ENCODE results near the gene SPSB2. TPM values are rescaled to one million over a fixed set of nuclear protein-coding genes. Genes with fewer than 3 reads are reported as not detected.

SPSB2 gene
- polyA plus RNA-seq, 2 donors = 5.7 to 7.0 TPM

- Histone ChIP-seq H3K36me3 (ENCODE audit: control insufficient read depth in 2 of 2, insufficient read depth in 2 of 2, low read length in 1 of 2) (peaks cover 0 to 7% of the 10 kb centered on the region in 2 donors), H3K4me1 (ENCODE audit: control insufficient read depth in 2 of 2, insufficient read depth in 2 of 2, low read length in 1 of 2) (peaks cover 0 to 3% of the 10 kb centered on the region in 2 donors), H3K27me3 (ENCODE audit: control insufficient read depth in 1 of 2, insufficient read depth in 2 of 2, low read length in 2 of 2) (no peaks in the 10 kb centered on the region), H3K9me3 (ENCODE audit: control insufficient read depth in 2 of 2, insufficient read depth in 1 of 2, low read depth in 1 of 2, low read length in 1 of 2) (no peaks in the 10 kb centered on the region), H3K27ac (ENCODE audit: low read depth in 2 of 2, low read length in 1 of 2) (no peak overlapping the region), H3K4me3 (ENCODE audit: low read depth in 1 of 2, low read length in 2 of 2) (no peak overlapping the region)
- WGBS, 2 donors = 65 to 76% methylated on average over 1 of the region's 1 CpG
These were observed 38.8 kb downstream of the SPSB2 start for GRCh38 chr12:6834254-6834653.

DNA sequence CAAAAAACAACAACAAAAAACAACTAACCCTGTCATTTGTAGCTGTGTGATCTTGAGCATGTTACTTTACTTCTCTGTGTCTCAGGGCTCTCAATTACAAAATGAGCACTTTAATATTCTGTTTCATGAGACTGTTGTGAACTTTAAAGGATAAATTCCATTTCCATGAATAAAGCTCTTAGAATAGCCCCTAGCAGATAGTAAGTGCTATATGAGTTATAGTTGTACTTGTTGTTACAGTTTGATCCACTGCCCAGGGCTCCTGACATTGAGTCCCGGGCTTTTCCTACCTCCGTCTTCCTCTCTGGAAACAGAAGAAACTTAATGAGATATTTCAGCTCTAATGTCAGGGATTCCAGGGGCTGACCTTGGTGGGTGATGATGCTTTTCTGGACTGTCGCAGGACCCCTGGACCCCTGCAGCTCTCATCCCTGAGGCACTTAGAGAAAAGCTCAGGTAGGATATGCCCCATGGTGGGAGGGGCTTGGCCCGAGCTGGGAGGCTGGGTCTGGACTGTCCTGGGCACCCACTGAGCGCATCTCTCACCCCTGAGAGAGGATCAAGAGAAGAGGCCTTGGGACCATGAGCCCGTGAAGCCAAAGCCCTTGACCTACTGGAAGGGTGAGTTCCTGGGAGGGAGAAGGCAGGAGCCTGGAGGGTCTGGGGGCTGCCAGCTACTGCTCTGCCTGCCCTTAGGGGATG, 39.8 kb downstream of the SPSB2 start:
- H3K27me3 ChIP-seq (ENCODE audit: control insufficient read depth in 1 of 2, insufficient read depth in 2 of 2, low read length in 2 of 2) = no peaks in the 10 kb centered on the region
- H3K4me3 ChIP-seq (ENCODE audit: low read depth in 1 of 2, low read length in 2 of 2) = no peak overlapping the region
- H3K9me3 ChIP-seq (ENCODE audit: control insufficient read depth in 2 of 2, insufficient read depth in 1 of 2, low read depth in 1 of 2, low read length in 1 of 2) = no peaks in the 10 kb centered on the region
- peaks cover 0 to 5% of the 10 kb centered on the region in 2 donors for H3K36me3 ChIP-seq (ENCODE audit: control insufficient read depth in 2 of 2, insufficient read depth in 2 of 2, low read length in 1 of 2)
- whole genome bisulfite sequencing, 2 donors = 82 to 83% methylated on average over 6 of the region's 6 CpGs
- no peak overlapping the region for H3K27ac ChIP-seq (ENCODE audit: low read depth in 2 of 2, low read length in 1 of 2)
- peaks cover 0 to 9% of the 10 kb centered on the region in 2 donors for H3K4me1 ChIP-seq (ENCODE audit: control insufficient read depth in 2 of 2, insufficient read depth in 2 of 2, low read length in 1 of 2)

DNA sequence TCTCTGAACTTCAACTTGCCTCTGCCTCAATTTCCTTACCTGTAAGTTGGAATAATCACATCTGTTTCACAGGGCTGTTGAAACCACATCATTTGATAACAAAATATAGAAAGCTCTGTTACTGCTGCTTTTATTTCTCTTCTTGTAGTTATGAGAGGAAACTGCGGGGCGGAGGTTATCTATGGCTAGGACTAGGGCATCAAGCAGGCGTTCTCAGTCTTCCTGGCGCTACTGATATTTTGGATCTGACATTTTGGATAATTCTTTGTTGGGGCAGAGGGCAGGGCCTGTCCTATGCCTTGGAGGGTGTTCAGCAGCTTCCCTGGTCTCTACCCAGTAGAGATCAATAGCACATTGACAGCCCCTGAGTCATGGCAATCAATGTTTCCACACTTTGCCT, 41.0 kb downstream of the SPSB2 start:
- no peak overlapping the region for H3K27ac ChIP-seq (ENCODE audit: low read depth in 2 of 2, low read length in 1 of 2)
- peaks cover 0 to 9% of the 10 kb centered on the region in 2 donors for H3K4me1 ChIP-seq (ENCODE audit: control insufficient read depth in 2 of 2, insufficient read depth in 2 of 2, low read length in 1 of 2)
- no peaks in the 10 kb centered on the region for H3K9me3 ChIP-seq (ENCODE audit: control insufficient read depth in 2 of 2, insufficient read depth in 1 of 2, low read depth in 1 of 2, low read length in 1 of 2)
- peaks cover 0 to 5% of the 10 kb centered on the region in 2 donors for H3K36me3 ChIP-seq (ENCODE audit: control insufficient read depth in 2 of 2, insufficient read depth in 2 of 2, low read length in 1 of 2)
- WGBS, 2 donors = 93 to 94% methylated on average over 4 of the region's 4 CpGs
- no peaks in the 10 kb centered on the region for H3K27me3 ChIP-seq (ENCODE audit: control insufficient read depth in 1 of 2, insufficient read depth in 2 of 2, low read length in 2 of 2)
- no peak overlapping the region for H3K4me3 ChIP-seq (ENCODE audit: low read depth in 1 of 2, low read length in 2 of 2)

DNA sequence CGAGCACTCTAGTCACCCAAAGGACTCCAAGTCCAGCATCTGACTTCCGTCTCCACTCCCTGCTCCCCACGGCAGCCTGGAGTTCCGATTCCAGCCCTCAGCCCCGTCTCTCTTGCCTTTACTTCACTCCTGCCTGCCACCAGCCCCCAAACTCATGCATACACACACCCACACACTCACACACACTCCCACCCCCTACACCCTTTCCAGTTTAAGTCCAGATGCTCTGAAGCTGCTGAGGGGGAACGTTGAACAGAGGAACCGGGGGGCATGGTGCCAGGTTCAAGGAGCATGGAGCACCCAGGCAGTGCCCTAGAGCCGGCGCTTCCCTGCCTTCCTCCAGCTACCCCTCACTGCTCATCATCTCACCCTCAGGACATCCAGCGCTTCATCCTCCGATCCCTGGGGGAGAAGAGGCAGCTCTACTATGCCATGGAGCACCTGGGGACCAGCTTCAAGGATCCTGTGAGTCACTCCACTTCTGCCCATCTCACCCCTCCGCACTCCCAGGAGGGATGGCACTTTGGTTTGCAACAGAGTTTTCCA, 41.6 kb downstream of the SPSB2 start:
- Histone ChIP-seq H3K4me3 (ENCODE audit: low read depth in 1 of 2, low read length in 2 of 2) (no peak overlapping the region), H3K9me3 (ENCODE audit: control insufficient read depth in 2 of 2, insufficient read depth in 1 of 2, low read depth in 1 of 2, low read length in 1 of 2) (no peaks in the 10 kb centered on the region), H3K36me3 (ENCODE audit: control insufficient read depth in 2 of 2, insufficient read depth in 2 of 2, low read length in 1 of 2) (peaks cover 0 to 5% of the 10 kb centered on the region in 2 donors), H3K4me1 (ENCODE audit: control insufficient read depth in 2 of 2, insufficient read depth in 2 of 2, low read length in 1 of 2) (peaks cover 0 to 9% of the 10 kb centered on the region in 2 donors), H3K27me3 (ENCODE audit: control insufficient read depth in 1 of 2, insufficient read depth in 2 of 2, low read length in 2 of 2) (no peaks in the 10 kb centered on the region), H3K27ac (ENCODE audit: low read depth in 2 of 2, low read length in 1 of 2) (no peak overlapping the region)
- 86 to 90% methylated on average over 12 of the region's 12 CpGs for WGBS, 2 donors

DNA sequence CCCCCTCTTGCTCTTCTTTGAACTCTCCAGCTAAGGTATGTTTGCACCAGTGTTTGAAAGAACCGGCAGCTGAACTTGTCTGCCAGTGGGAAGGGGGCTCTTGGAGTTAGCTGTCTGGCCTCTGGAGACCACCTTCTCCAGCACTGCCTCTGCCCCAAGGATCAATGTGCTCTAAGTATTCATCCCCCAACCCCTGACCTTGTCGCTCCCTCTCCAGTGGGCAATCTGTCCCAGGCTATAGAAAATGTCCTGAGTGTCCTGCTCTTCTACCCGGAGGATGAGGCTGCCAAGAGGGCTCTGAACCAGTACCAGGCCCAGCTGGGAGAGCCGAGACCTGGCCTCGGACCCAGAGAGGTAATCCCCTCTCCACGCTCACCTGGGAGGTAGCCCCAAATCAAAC, 42.1 kb downstream of the SPSB2 start:
- Histone ChIP-seq H3K9me3 (ENCODE audit: control insufficient read depth in 2 of 2, insufficient read depth in 1 of 2, low read depth in 1 of 2, low read length in 1 of 2) (no peaks in the 10 kb centered on the region), H3K27ac (ENCODE audit: low read depth in 2 of 2, low read length in 1 of 2) (no peak overlapping the region), H3K4me3 (ENCODE audit: low read depth in 1 of 2, low read length in 2 of 2) (no peak overlapping the region), H3K4me1 (ENCODE audit: control insufficient read depth in 2 of 2, insufficient read depth in 2 of 2, low read length in 1 of 2) (peaks cover 0 to 9% of the 10 kb centered on the region in 2 donors), H3K27me3 (ENCODE audit: control insufficient read depth in 1 of 2, insufficient read depth in 2 of 2, low read length in 2 of 2) (no peaks in the 10 kb centered on the region), H3K36me3 (ENCODE audit: control insufficient read depth in 2 of 2, insufficient read depth in 2 of 2, low read length in 1 of 2) (peaks cover 0 to 5% of the 10 kb centered on the region in 2 donors)
- 87 to 88% methylated on average over 6 of the region's 6 CpGs for WGBS, 2 donors

- Histone ChIP-seq H3K4me1 (ENCODE audit: control insufficient read depth in 2 of 2, insufficient read depth in 2 of 2, low read length in 1 of 2) (peaks cover 0 to 9% of the 10 kb centered on the region in 2 donors), H3K36me3 (ENCODE audit: control insufficient read depth in 2 of 2, insufficient read depth in 2 of 2, low read length in 1 of 2) (peaks cover 0 to 5% of the 10 kb centered on the region in 2 donors), H3K9me3 (ENCODE audit: control insufficient read depth in 2 of 2, insufficient read depth in 1 of 2, low read depth in 1 of 2, low read length in 1 of 2) (peaks cover 0 to 1% of the 10 kb centered on the region in 2 donors), H3K27me3 (ENCODE audit: control insufficient read depth in 1 of 2, insufficient read depth in 2 of 2, low read length in 2 of 2) (no peaks in the 10 kb centered on the region), H3K4me3 (ENCODE audit: low read depth in 1 of 2, low read length in 2 of 2) (no peak overlapping the region), H3K27ac (ENCODE audit: low read depth in 2 of 2, low read length in 1 of 2) (no peak overlapping the region)
- WGBS, 2 donors = 87 to 90% methylated on average over 11 of the region's 11 CpGs
These were observed 42.7 kb downstream of the SPSB2 start for GRCh38 chr12:6830286-6830890.

DNA sequence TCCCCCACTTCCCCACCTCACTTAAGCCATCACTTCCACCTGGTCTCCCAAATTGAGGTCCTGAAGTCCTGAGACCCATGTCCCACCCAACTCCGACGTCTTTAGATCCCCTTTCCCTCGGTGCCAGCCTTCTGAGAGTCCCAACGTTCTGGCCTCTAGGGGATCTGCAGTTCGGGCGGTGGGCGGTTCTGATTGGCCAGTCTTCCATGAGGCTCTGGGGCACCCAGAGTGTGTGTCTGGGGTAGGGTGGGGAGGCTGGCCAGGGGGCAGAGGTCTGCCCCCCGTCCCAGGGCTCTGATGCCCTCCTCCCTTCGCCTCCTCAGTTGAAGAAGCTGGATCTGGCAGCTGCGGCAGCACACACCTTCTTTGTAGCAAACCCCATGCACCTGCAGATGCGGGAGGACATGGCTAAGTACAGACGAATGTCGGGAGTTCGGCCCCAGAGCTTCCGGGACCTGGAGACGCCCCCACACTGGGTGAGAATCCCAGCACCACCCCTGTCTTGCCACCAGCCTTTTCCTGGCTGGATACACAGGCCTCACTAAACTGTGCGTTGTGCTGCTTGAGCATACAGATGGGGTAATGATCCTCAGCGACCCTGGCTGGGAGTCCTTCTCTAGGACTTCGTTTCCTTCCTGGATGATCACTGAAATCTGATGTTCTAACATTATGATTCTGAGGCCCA, 43.4 kb downstream of the SPSB2 start:
- Histone ChIP-seq H3K4me3 (ENCODE audit: low read depth in 1 of 2, low read length in 2 of 2) (peak overlapping the region; percentile 56 to 70), H3K9me3 (ENCODE audit: control insufficient read depth in 2 of 2, insufficient read depth in 1 of 2, low read depth in 1 of 2, low read length in 1 of 2) (peaks cover 0 to 1% of the 10 kb centered on the region in 2 donors), H3K27me3 (ENCODE audit: control insufficient read depth in 1 of 2, insufficient read depth in 2 of 2, low read length in 2 of 2) (no peaks in the 10 kb centered on the region), H3K27ac (ENCODE audit: low read depth in 2 of 2, low read length in 1 of 2) (peak overlapping the region; percentile 42 to 70), H3K36me3 (ENCODE audit: control insufficient read depth in 2 of 2, insufficient read depth in 2 of 2, low read length in 1 of 2) (peaks cover 0 to 5% of the 10 kb centered on the region in 2 donors), H3K4me1 (ENCODE audit: control insufficient read depth in 2 of 2, insufficient read depth in 2 of 2, low read length in 1 of 2) (peaks cover 0 to 9% of the 10 kb centered on the region in 2 donors)
- 35 to 38% methylated on average over 19 of the region's 19 CpGs for WGBS, 2 donors

- WGBS, 2 donors = 1% methylated on average over 70 to 71 of the region's 71 CpGs
- Histone ChIP-seq H3K4me3 (ENCODE audit: low read depth in 1 of 2, low read length in 2 of 2) (peak overlapping the region; percentile 56 to 70), H3K27me3 (ENCODE audit: control insufficient read depth in 1 of 2, insufficient read depth in 2 of 2, low read length in 2 of 2) (no peaks in the 10 kb centered on the region), H3K27ac (ENCODE audit: low read depth in 2 of 2, low read length in 1 of 2) (peak overlapping the region; percentile 42 to 70), H3K9me3 (ENCODE audit: control insufficient read depth in 2 of 2, insufficient read depth in 1 of 2, low read depth in 1 of 2, low read length in 1 of 2) (peaks cover 0 to 4% of the 10 kb centered on the region in 2 donors), H3K36me3 (ENCODE audit: control insufficient read depth in 2 of 2, insufficient read depth in 2 of 2, low read length in 1 of 2) (peaks cover 0 to 5% of the 10 kb centered on the region in 2 donors), H3K4me1 (ENCODE audit: control insufficient read depth in 2 of 2, insufficient read depth in 2 of 2, low read length in 1 of 2) (peaks cover 0 to 9% of the 10 kb centered on the region in 2 donors)
These were observed 44.1 kb downstream of the SPSB2 start for GRCh38 chr12:6828781-6829535.

All from esophagus (tissue), 2 donors.